ENCODE measurements around the gene TENM4. TPM values are rescaled to one million over a fixed set of nuclear protein-coding genes. Genes with fewer than 3 reads are reported as not detected.

The TENM4 gene
- total RNA-seq, 2 experiments from 2014 or later: not detected

DNA sequence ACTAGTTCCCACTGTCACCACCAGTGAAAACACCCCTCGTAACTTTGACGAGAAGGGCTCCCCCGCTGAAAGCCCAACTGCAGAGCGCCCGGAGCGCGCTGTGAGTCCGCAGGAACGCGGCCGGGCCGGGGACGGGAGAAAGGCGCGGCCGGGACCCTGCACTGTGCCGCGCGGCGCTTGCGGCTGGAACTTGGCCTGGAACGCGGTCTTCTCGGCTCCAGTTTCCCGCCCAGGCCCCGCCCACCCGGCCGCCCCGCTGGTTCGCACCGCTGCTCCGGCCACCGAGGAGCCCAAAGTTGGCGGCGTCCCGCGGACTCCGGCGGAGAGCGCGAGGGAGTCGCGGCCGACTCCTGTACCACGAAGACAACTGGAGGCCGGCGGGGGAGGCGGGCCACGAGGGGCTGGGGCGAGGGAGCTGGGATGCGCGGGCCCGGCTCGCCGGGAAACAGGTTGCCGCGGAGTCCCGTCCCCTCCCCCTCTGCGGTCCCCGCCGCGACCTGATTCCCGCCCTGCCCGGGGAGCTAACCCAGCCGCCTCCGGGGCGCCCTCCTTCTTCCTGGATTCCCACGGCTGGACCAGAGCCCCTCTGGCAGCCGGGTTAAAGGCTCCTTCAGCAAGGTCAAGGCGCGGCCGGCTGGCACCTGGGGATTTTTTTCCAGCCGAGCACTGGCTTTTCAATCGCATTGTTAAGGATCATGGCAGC, 3.4 kb downstream of the TENM4 start:
- intact Hi-C loops (cut with micrococcal nuclease; ENCODE audit: unreplicated experiment): no loop called here
- Histone ChIP-seq H3K4me3 (ENCODE audit: low read depth, low read length, poor library complexity, severe bottlenecking) (no peak overlapping the region), H3K36me3 (ENCODE audit: insufficient read depth, low read length) (no peaks in the 10 kb centered on the region), H2AFZ (ENCODE audit: low read length) (no peak overlapping the region), H3K9me2 (ENCODE audit: insufficient read depth, low read length) (no peaks in the 10 kb centered on the region), H3K79me2 (ENCODE audit: insufficient read depth, low read depth, low read length) (no peaks in the 10 kb centered on the region), H4K20me1 (ENCODE audit: insufficient read depth, low read length) (no peaks in the 10 kb centered on the region), H3K4me2 (ENCODE audit: low read length) (no peak overlapping the region), H3K9me3 (ENCODE audit: low read length) (no peaks in the 10 kb centered on the region), H3K4me1 (ENCODE audit: insufficient read depth, low read length, poor library complexity, severe bottlenecking) (no peaks in the 10 kb centered on the region), H3K27ac (ENCODE audit: low read depth, low read length, poor library complexity, severe bottlenecking) (no peak overlapping the region)
- no TSS peak for BruUV-seq (replicated peaks)
- POLR2A ChIA-PET: no interaction called here
- DNase-seq (ENCODE audit: low spot score): no peak
- no peak for TF ChIP-seq EZH2phosphoT487 (IDR thresholded peaks at IDR 0.05; ENCODE audit: borderline replicate concordance, low read depth, low read length)
- TF ChIP-seq, protein P1, sequence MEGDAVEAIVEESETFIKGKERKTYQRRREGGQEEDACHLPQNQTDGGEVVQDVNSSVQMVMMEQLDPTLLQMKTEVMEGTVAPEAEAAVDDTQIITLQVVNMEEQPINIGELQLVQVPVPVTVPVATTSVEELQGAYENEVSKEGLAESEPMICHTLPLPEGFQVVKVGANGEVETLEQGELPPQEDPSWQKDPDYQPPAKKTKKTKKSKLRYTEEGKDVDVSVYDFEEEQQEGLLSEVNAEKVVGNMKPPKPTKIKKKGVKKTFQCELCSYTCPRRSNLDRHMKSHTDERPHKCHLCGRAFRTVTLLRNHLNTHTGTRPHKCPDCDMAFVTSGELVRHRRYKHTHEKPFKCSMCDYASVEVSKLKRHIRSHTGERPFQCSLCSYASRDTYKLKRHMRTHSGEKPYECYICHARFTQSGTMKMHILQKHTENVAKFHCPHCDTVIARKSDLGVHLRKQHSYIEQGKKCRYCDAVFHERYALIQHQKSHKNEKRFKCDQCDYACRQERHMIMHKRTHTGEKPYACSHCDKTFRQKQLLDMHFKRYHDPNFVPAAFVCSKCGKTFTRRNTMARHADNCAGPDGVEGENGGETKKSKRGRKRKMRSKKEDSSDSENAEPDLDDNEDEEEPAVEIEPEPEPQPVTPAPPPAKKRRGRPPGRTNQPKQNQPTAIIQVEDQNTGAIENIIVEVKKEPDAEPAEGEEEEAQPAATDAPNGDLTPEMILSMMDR (conservative IDR thresholded peaks at IDR 0.05; ENCODE audit: low read length): no peak
- CTCF ChIA-PET (ENCODE audit: unreplicated experiment): no interaction called here

DNA sequence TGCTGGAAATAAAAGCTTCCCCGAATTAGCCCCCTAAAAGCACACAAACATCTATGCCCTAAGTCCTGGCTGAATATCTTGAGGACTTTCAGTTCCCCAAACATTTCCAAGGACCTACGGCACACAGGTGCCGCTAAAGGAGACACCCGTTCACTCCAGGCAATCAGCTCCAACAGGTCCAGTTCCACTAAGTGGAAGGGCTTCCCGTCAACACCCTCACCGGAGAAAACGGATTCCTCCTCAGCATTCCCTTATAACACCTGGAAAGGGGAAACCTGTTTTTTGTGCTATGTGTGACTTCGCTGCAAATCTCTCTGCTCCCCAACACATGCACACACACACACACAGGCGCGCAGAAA, 3.9 kb downstream of the TENM4 start:
- Histone ChIP-seq H2AFZ (ENCODE audit: low read length) (no peak overlapping the region), H3K36me3 (ENCODE audit: insufficient read depth, low read length) (no peaks in the 10 kb centered on the region), H3K9me3 (ENCODE audit: low read length) (no peaks in the 10 kb centered on the region), H3K4me2 (ENCODE audit: low read length) (no peak overlapping the region), H3K9me2 (ENCODE audit: insufficient read depth, low read length) (no peaks in the 10 kb centered on the region), H3K79me2 (ENCODE audit: insufficient read depth, low read depth, low read length) (no peaks in the 10 kb centered on the region), H4K20me1 (ENCODE audit: insufficient read depth, low read length) (no peaks in the 10 kb centered on the region), H3K4me1 (ENCODE audit: insufficient read depth, low read length, poor library complexity, severe bottlenecking) (no peaks in the 10 kb centered on the region), H3K27ac (ENCODE audit: low read depth, low read length, poor library complexity, severe bottlenecking) (no peak overlapping the region), H3K4me3 (ENCODE audit: low read depth, low read length, poor library complexity, severe bottlenecking) (no peak overlapping the region)
- CTCF ChIA-PET (ENCODE audit: unreplicated experiment): no interaction called here
- no peak for TF ChIP-seq EZH2phosphoT487 (IDR thresholded peaks at IDR 0.05; ENCODE audit: borderline replicate concordance, low read depth, low read length)
- TF ChIP-seq, protein P1 (conservative IDR thresholded peaks at IDR 0.05; ENCODE audit: low read length): no peak
- intact Hi-C loops (cut with micrococcal nuclease; ENCODE audit: unreplicated experiment): no loop called here
- DNase-seq (ENCODE audit: low spot score): no peak
- no TSS peak for BruUV-seq (replicated peaks)
- POLR2A ChIA-PET: no interaction called here

DNA sequence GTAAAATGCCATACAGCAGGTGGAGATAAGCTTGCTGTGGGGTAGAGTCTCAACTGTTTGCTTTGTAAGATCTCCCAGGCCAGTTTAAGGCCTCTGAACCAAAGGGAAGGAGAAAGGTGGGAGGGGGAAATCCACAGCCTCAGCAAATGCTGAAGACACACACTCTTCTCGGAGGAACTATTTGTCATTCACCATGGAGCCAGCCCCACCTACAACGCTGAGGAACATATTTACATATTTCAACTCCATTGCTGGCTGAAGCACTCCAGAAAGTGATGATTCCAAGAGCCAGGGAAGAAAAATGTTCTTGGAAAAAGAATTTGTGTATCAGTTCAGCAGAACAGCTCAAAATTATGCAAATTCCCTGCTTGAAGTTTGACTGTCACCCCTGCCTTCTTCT, 6.5 kb downstream of the TENM4 start:
- Histone ChIP-seq H3K79me2 (ENCODE audit: insufficient read depth, low read depth, low read length) (no peaks in the 10 kb centered on the region), H3K4me3 (ENCODE audit: low read depth, low read length, poor library complexity, severe bottlenecking) (no peak overlapping the region), H3K9me2 (ENCODE audit: insufficient read depth, low read length) (no peaks in the 10 kb centered on the region), H4K20me1 (ENCODE audit: insufficient read depth, low read length) (no peaks in the 10 kb centered on the region), H3K36me3 (ENCODE audit: insufficient read depth, low read length) (no peaks in the 10 kb centered on the region), H3K9me3 (ENCODE audit: low read length) (no peaks in the 10 kb centered on the region), H3K4me2 (ENCODE audit: low read length) (no peak overlapping the region), H3K4me1 (ENCODE audit: insufficient read depth, low read length, poor library complexity, severe bottlenecking) (no peaks in the 10 kb centered on the region), H2AFZ (ENCODE audit: low read length) (no peak overlapping the region), H3K27ac (ENCODE audit: low read depth, low read length, poor library complexity, severe bottlenecking) (no peak overlapping the region)
- POLR2A ChIA-PET: no interaction called here
- intact Hi-C loops (cut with micrococcal nuclease; ENCODE audit: unreplicated experiment): no loop called here
- no TSS peak for BruUV-seq (replicated peaks)
- TF ChIP-seq, protein P1 (conservative IDR thresholded peaks at IDR 0.05; ENCODE audit: low read length): no peak
- TF ChIP-seq EZH2phosphoT487 (IDR thresholded peaks at IDR 0.05; ENCODE audit: borderline replicate concordance, low read depth, low read length): no peak
- no peak for DNase-seq (ENCODE audit: low spot score)
- CTCF ChIA-PET (ENCODE audit: unreplicated experiment): no interaction called here
